NCI-H2107 treated with DMSO at 0.1 percent for 48 hours (cell line): ENCODE measurements around the gene GEMIN4.

Source experiments
- DNase-seq: peaks from one replicate; lab custom pipeline; 2025; ENCODE audit not compliant: unreplicated experiment; lab: John Stamatoyannopoulos, UW

GEMIN4 gene

DNA sequence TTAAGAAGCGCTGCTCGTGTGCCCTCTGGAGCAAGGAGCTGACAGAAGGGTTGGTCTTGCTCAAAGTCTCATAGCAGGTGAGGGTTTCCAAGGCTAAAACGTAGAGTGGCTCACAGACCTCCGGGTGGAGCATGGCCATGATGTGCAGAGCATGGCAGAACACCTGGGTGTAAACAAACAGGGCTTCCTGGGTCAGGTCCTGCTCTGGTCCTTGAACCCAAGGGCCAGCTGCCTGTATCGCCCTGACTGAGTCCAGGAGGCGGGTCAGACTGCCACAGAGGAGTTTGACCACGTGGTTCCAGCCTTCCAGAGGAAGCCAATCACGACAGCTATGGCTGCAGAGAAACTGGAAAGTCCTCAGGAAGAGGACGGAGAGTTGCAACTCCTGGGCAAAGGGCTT lies 7.1 kb downstream of the GEMIN4 start:
- DNase-seq = no peak

DNA sequence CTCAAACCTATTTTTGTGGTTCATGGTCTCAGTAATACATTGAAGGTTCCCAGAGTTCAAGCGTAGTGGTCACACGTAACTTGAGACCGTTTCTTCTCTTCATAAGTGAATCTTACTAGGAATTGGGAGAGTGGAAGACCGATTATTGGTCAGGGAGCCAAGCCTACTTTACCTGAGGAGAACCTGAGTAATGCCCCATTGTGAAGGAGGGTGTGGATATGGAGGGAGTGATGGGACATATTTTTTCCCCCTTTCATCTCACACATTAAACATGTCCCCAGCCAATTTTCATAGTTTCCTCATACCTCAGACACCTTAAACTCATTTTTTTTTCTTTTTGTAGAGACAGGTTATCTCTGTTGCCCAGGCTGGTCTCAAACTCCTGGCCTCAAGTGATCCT lies 8.9 kb downstream of the GEMIN4 start:
- no peak for DNase-seq

DNA sequence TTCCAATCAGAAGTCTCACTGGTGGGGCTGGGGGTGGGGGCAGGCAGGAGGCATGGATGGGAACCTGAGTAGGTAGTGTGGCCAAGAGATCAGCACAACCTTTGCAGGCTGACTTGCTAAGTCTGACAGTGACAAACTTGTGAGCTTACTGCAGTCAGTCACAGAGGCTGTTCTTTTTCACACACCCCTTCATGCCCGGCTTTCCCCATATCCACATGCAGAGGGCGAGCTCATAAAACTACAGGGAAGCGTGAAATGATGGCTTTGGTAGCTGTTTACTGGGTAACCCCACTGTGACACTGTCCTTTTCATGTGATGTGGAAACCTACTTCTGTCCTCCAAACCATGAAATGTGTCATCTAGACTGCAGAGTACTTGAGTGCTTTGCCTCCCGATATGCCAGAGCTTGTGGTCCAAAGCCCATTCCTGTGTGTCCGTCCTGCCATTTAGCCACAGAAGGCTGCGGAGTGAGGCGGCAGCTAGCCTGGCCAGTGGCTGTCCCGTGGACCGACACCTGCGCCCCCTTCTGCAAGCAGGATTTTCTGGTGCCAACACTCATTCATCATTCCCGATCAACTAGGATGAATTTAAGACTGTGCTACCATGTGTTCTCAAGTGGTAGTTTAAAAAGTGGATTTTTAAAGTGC lies 9.8 kb downstream of the GEMIN4 start:
- no peak for DNase-seq

DNA sequence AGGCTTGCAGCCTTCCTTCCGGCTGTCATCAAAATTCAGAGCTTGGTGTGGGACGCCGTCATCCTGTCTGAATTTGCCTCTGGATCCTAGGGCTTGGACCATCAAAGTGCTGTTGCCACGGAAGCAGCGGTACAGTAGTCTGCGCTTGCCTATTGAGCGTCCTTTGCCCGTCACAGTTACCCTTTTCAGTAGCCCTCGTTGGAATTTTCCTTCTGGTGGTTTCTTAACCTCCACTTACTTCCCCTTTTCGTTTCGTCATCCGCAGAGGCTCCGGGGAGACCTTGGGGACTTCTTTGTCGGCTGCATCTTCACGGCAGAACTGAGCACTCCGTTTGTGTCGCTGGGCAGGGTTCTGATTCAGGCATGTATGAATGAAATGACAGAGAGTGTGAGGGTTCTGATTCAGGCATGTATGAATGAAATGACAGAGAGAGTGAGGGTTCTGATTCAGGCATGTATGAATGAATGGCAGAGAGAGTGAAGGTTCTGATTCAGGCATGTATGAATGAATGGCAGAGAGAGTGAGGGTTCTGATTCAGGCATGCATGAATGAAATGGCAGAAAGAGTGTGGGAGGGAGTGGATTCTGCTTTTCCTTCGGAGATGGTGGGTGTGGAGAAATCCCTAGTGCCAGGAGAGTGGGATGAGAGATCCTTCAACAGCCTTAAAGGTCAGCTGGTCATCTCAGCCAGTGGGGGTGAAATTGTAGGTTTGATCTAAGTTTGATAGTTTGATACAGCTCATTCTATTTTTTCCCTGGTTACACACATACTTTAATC lies 11.6 kb downstream of the GEMIN4 start:
- DNase-seq = no peak

DNA sequence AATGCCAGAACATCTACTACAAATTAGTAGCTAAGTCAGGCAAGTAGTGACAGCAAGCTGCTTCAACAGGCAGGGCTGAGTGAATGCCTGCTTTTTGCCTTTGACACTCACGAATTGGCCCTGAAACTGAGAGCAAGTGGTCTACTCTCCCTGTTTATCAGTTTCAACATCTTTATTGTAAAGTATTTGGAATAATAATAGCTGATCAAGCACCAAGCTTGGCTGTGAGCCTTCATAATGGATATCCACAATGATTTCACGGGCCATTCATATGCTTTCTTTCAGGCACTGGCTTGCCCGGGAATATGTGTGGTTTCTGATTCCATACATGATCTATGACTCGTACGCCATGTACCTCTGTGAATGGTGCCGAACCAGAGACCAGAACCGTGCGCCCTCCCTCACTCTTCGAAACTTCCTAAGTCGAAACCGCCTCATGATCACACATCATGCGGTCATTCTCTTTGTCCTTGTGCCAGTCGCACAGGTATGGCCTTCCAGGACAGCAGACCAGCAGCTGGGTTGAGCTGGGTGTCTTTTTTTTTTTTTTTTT lies 14.4 kb downstream of the GEMIN4 start:
- no peak for DNase-seq

DNA sequence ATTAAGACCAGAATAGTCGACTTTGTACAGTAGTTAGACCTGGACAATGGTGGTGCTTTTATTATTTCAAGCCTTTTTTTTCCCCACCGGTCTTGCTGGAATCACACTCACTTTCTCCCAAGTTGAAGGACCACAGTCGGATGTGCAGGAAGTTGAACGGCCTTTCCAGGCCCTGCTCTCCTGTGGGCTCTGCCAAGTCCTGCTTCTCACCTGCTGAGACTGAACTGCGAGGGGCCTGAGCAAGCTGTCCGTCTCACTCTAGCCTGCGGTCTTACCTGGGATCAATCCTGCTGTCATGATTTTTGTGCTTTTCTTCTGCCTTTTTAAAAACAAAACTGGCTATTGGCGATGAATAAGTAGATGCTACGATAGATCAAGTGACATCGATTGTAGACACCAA lies 18.3 kb downstream of the GEMIN4 start:
- DNase-seq = no peak

DNA sequence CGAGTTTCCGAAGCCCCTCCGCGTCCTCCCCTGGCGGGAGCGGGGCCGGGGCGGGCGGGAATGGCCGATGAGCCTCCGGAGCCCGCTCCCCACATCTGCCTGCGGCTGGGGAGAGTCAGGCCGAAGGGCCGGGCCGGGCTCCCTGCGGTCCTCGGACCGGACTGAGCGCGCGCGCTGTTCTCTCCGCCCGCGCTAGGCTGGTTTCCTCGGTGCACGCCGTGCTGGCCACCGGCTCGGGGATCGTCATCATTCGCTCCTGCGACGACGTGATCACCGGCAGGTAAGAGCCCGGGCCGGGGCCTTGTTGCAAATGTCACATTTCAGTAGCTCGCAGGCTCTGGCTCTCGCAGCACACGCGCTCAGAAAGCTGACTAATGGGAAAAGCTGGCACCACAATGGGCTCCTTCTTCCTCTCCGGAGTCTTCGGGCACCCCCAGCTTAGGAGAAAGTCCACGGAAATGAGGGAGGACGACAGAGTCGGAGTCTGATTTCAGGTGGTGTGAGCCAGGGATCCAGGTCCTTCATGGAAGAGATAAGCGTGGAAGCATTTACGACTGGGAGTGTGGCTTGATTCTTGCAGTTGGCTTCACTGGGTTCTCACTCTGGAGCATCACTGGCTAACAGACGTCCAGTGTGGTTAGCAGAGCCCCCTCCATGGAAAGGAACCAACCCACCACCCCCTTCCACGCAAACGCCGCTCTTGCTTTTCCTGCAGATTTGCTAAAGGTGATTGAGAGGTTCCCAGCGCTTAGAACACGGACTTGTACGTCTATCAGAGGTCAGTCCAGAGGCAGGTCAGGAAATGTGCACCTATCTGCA lies 19.0 kb downstream of the GEMIN4 start:
- DNase-seq = no peak

DNA sequence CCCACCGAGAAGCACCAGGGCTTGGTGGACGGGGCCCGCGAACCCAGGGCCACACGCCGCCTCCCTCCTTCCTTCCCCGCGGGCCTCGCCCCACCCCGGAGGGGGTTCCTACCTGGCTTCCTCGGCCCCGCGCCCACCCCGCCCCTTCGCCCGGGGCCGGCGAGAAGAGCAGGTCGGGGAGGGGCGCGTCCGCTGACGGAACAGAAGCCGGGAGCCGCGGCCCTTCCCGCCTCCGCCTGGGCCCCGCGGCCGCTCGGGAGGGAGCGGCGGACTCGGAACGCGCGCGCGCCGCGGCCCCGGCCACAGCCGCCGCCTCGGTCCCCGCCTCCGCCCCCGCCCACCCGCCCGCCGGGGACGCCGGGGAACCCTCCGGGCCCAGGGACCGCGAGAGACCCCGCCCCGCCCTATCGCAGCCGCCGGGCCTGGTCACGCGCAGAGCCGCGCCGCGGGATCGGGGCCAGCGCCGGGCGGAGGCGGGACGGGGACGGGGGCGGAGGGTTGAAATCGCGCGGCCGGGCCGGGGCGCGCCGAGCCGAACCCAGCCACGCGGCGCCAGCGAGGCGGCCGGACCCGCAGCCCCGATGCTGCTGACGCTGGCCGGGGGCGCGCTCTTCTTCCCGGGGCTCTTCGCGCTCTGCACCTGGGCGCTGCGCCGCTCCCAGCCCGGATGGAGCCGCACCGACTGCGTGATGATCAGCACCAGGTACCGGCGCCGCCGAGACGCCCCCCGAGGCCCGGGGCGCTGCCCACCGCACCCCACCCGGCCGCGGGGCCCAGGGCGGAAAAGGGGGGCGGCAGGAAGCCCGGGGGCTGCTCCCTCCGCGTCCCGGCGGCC lies 19.8 kb downstream of the GEMIN4 start, which contains the start of gene TLCD3A:
TLCD3A (plus strand) TSS at position 530 of the 835 bp plus-strand sequence; CDS start at position 582, 52 bp downstream.
- no peak for DNase-seq

DNA sequence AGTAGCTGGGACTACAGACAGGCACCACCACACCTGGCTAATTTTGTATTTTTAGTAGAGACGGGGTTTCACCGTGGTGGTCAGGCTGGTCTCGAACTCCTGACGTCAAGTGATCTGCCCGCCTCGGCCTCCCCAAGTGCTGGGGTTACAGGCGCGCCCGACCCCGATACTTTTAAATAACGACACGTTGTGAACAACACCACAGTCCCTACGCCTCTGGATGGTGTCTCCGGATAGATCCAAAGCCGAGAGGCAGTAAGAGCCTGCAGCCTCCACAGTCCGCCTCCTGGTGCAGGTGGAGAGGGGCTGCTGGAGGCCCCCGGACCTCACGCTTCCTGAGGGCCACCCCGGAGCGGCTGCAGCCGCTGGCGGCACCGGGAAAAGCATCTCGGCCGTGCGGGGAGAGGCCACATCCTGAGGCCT lies 20.4 kb downstream of the GEMIN4 start:
- DNase-seq = no peak

DNA sequence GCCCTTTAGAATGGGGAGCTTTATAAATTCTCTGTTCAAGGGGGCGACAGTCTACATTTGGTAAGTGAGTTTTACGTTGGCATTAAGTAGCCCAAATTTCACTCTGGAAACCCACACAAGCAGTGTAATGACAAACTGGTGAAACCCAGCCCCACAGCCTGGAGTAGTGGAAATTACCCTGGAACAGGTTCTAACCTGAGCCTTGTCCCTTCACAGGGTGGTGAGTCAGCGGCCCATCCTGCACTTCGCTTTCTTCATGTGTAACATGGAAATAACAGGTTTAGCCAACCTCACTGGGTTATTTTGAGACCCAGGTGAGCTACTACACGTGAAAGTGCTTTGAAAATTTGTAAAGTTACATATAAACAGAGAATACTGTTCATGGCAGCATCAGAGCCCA lies 23.2 kb downstream of the GEMIN4 start:
- no peak for DNase-seq

DNA sequence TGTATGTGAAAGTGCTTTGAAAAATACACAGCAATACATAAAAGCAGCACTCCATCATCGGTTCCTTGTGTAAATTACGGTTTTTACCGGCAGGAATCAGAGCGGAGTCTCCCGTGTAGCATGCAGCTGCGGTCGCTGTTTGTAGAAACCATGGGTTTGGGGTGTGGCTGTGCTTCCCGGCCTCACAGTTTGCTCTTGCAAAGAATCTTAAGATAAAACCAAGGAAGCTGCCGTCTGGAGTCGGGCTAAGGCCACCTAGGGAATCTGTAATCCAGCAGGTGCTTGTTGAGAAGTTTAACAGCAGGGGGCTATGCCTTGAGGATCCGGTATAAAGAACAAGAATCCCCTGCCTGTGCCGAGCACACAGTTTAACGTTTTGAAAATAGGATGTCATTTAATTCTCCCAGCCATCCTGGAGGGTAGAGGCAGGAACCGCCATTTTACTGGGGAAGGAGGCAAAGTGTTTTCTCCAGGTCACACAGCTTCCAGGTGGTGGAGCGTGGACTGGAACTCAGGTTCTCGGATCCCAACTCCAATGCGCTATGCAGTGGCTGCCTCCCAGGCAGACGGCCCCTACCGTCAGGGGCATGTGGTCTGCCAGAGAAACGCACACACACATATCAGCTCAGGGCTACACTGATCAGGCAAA lies 25.7 kb downstream of the GEMIN4 start:
- no peak for DNase-seq

DNA sequence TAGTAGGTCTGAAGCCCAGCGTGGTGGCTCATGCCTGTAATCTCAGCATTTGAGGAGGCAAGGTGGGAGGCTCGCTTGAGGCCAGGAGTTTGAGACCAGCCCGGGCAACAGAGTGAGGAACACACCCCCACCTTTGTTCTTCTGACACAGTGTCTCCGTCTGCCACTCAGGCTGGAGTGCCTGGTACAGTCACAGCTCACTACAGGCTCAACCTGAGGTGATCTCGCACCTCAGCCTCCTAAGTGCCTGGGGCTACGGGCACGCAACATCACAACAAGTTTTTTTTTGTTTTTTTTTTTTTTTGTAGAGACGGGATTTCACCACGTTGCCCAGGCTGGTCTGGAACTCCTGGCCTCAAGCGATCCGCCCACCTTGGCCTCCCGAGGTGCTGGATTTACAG lies 26.3 kb downstream of the GEMIN4 start:
- DNase-seq = no peak

DNA sequence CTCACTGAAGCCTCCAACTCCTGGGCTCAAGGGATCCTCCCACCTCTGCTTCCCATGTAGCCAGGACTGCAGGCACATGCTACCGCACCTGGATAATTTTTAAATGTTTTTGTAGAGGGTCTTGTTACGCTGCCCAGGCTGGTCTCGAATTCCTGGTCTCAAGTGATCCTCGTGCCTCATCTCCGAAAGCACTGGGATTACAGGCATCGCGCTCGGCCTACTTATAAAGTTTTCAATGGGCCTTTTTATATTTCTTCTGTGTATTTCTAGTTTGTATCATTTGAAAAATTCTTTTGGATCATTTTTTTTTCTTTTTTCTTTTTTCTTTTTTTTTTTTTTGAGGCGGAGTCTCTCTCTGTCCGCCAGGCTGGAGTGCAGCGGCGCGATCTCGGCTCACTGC lies 27.0 kb downstream of the GEMIN4 start:
- DNase-seq = no peak

DNA sequence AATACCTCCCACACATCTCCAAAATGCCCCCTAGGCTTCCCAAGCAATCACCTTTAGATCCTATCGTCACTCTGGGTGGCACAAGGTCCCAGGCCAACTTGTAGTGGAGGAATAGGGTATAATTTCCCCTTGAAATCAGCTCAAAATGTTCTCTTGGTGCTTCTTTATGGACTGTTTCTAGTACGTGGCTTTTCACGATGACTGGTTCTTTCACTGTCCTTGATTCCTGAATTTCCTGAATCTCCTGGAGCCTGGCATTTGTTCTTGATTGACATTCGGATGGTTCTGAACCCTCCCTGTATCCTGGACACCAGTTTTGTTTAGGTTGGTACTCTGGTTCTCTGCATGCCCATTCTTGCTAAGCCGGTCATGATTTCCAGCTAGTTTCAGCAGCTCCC lies 30.5 kb downstream of the GEMIN4 start:
- DNase-seq = no peak

DNA sequence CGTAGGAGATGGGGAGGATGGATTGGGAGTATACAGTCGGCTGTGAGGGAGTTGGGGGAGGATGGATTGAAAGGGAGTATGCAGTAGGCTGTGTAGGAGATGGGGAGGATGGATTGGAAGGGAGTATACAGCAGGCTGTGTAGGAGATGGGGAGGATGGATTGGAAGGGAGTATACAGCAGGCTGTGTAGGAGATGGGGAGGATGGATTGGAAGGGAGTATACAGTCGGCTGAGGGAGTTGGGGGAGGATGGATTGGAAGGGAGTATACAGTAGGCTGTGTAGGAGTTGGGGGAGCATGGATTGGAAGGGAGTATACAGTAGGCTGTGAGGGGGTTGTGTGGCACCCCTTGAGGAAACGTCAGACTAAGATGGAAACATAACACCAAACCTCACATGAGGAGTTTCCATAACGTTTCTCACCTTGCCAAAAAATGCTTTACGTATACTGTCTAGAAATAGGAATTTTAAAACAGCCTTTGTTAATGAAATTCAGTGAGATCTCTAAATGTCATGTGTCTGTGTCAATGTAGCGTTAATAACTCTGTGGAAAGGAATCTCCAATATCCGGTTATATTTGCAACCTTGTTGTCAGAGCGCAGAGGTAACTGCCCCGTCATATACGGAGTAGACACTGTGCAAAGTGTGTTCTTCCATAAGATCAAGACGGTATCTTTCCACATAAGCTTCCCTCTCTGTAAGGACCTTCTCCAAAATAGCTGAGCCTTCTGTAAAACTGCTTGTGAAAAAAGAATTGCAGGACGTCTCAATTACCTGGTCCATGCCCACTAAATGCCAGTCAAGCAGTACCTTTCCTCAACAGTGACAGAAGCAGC lies 31.1 kb downstream of the GEMIN4 start:
- DNase-seq = no peak

DNA sequence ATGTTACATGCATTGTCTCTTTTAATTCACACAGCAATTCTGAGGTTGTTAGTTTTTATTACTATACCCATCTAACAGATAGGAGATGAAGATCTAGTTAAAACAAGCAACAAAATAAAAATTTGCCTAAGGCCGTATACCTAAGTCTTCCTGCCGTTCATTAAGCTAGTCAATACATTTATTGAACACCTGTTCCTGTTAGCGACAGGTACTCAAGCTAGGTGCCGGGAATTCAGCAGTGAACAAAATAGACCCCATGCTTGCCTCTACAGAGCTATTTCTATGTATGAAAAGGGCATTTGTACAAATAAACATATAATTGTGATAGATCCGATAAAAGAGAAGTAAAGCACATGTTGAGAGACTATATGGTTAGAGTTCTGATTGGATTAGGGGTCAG lies 34.0 kb downstream of the GEMIN4 start:
- DNase-seq = no peak

DNA sequence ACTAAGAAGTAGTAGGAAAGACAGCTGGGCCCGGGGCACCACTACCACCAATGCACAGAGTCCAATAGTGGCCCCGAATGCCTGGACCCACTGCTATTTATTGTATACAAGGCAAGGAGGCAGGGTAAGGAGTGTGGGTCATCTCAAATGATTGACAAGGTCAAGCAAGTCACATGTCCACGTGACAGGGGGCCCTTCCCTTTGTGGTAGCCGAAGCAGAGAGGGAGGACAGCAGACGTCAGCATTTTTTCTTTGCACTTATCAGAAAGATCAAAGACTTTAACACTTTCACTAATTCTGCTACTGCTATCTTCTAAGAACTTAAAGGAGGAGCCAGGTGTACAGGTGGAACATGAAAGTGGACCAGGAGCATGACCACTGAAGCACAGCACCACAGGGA lies 43.9 kb downstream of the GEMIN4 start:
- no peak for DNase-seq

DNA sequence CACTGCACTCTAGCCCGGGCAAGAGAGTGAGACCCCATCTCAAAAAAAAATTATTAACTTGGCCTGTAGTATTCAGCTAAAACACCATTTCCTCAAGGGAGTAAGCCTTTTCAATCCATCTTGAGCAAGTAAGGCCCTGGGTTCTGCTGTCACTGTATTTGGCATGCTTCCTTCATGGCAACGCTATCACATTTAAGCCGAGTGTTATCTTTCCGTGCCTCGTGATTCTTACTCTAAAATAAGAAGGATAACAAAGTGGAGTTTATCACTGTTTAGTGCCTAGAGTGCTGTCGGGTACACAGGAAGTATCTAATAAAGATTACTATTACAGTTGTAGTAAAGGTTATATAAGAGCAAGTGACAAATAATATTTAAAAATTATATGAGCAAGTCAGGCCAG lies 46.2 kb downstream of the GEMIN4 start:
- no peak for DNase-seq

DNA sequence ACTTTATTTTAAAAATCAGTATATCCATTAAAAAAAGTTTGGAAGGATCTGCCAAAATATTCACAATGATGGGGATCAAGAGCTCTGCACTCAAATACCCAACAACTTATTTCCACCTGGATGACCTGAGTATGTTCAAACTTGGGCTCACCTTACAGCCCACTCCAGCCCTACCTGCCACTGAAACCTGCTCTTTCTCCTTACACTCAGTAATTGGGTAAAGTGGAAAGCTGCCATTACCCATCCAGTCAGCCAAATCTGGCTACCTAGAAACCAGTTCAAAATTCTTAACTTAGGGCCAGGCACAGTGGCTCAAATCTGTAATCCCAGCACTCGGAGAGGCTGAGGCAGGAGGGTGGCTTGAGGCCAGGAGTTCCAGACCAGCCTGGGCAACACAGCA lies 47.1 kb downstream of the GEMIN4 start:
- no peak for DNase-seq
